PFSK-1 (cell line): ENCODE data around the gene LHX1.

Source experiments
- FOXP2 ChIP-seq: optimal IDR thresholded peaks from 2 replicates; pipeline ENCODE3; 2011; ENCODE audit warnings: borderline replicate concordance, control low read depth, inconsistent platforms; ENCODE audit not compliant: insufficient read depth; ENCODE audit errors: extremely low read length, extremely low read depth
- POLR2AphosphoS5 ChIP-seq: IDR thresholded peaks from 2 replicates; pipeline ENCODE4 v1.6.1; 2012; ENCODE audit warnings: low read depth, mild to moderate bottlenecking, control low read depth, low read length, moderate library complexity
- REST ChIP-seq, 2 experiments: IDR thresholded peaks; 2 replicates each; pipeline versions ENCODE4 v1.6.1 to v1.8.0; 2011 to 2012; ENCODE audit warnings: low read depth in 2 of 2, low read length in 2 of 2, control low read depth in 1 of 2, inconsistent platforms in 1 of 2, mild to moderate bottlenecking in 1 of 2, moderate library complexity in 1 of 2; ENCODE audit not compliant: insufficient read depth in 1 of 2
- SIN3A ChIP-seq: IDR thresholded peaks from 2 replicates; pipeline ENCODE4 v1.6.1; 2012; ENCODE audit warnings: mild to moderate bottlenecking, low read length, moderate library complexity, borderline replicate concordance; ENCODE audit not compliant: insufficient read depth
- TAF1 ChIP-seq: IDR thresholded peaks from 2 replicates; pipeline ENCODE4 v1.6.1; 2012; ENCODE audit warnings: low read length, control low read depth, borderline replicate concordance; ENCODE audit not compliant: insufficient read depth

Gene LHX1

GRCh38 chr17:36935671-36936454 lies 1.4 kb upstream of the LHX1 start:
- no peak for TF ChIP-seq SIN3A
- peak; percentile 4 for TF ChIP-seq FOXP2
- TF ChIP-seq TAF1, result no peak
- TF ChIP-seq REST (IDR thresholded peaks at IDR 0.05; ENCODE audit: insufficient read depth in 1 of 2, low read depth in 2 of 2, low read length in 2 of 2), result 0 out of 4 replicates have a peak, but pooled peaks of 1 of the 2 experiments have one; percentile 18
- no peak for TF ChIP-seq POLR2AphosphoS5

GRCh38 chr17:36936455-36937000 lies 747 bp upstream of the LHX1 start:
- no peak for TF ChIP-seq POLR2AphosphoS5
- no peak for TF ChIP-seq REST (IDR thresholded peaks at IDR 0.05; ENCODE audit: insufficient read depth in 1 of 2, low read depth in 2 of 2, low read length in 2 of 2)
- TF ChIP-seq SIN3A, result no peak
- TF ChIP-seq TAF1, result no peak
- no peak for TF ChIP-seq FOXP2

GRCh38 chr17:36937959-36938565 lies 787 bp downstream of the LHX1 start:
- TF ChIP-seq FOXP2, result no peak
- peak; percentile 85 to 91 for TF ChIP-seq REST (IDR thresholded peaks at IDR 0.05; ENCODE audit: insufficient read depth in 1 of 2, low read depth in 2 of 2, low read length in 2 of 2)
- no peak for TF ChIP-seq POLR2AphosphoS5
- no peak for TF ChIP-seq SIN3A
- no peak for TF ChIP-seq TAF1

GRCh38 chr17:36938566-36939051 lies 1.3 kb downstream of the LHX1 start:
- TF ChIP-seq REST (IDR thresholded peaks at IDR 0.05; ENCODE audit: insufficient read depth in 1 of 2, low read depth in 2 of 2, low read length in 2 of 2) (no peak), FOXP2 (no peak), TAF1 (no peak), POLR2AphosphoS5 (no peak), SIN3A (no peak)
